BLaER1 treated with 17β-estradiol and CSF1 and Interleukin-3, amounts not matched to agents 10 nM and 100 nM (cell line): ENCODE measurements around the gene EXOC1.

Experiments
- H3K27ac ChIP-seq, 11 experiments: shearing (Covaris generic); formaldehyde crosslinking; 2 replicates each; pipeline ENCODE4 v1.8.1; 2022
- H3K27me3 ChIP-seq, 11 experiments: shearing (Covaris generic); formaldehyde crosslinking; 2 replicates each; pipeline ENCODE4 v1.8.1; 2022
- H3K36me3 ChIP-seq, 11 experiments: shearing (Covaris generic); formaldehyde crosslinking; 2 replicates each; pipeline ENCODE4 v1.8.1; 2022
- H3K4me1 ChIP-seq, 10 experiments: shearing (Covaris generic); formaldehyde crosslinking; 2 replicates each; pipeline ENCODE4 v1.8.1; 2022
- H3K4me2 ChIP-seq, 11 experiments: shearing (Covaris generic); formaldehyde crosslinking; 2 replicates each; pipeline ENCODE4 v1.8.1; 2022
- H3K4me3 ChIP-seq, 10 experiments: shearing (Covaris generic); formaldehyde crosslinking; 2 replicates each; pipeline ENCODE4 v1.8.1; 2022
- H3K9ac ChIP-seq, 11 experiments: shearing (Covaris generic); formaldehyde crosslinking; 2 replicates each; pipeline ENCODE4 v1.8.1; 2022
- H3K9me3 ChIP-seq, 11 experiments: shearing (Covaris generic); formaldehyde crosslinking; replicated peaks in 1 of 11; 2 replicates each; pipeline ENCODE4 v1.8.1; 2022
- H4K20me1 ChIP-seq, 11 experiments: shearing (Covaris generic); formaldehyde crosslinking; 2 replicates each; pipeline ENCODE4 v1.8.1; 2022
- Cebpa-rat ChIP-seq, 11 experiments: shearing (Covaris generic); IDR thresholded peaks; 2 replicates each; pipeline ENCODE4 v1.8.1; 2022

EXOC1 gene

DNA sequence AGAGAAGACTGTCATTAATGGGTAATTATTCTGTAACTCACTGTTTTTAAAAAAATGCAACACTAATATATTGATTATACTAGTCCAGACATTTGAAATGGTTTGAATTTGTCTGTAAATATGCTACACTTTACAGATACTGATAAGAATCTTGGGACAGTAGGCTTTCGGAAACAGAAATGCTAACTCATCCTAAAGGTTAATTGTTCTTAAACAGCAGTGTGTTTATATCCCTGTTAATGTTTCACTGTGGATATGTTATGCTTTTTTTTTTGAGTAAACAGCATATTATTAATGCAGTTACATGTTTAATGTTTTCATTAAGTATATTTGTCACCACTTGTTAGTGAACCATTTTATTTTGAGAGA is 31.4 kb downstream of the EXOC1 start:
- Histone ChIP-seq H3K9me3 (peaks cover 0 to 6% (median 0%) of the 10 kb centered on the region in 11 experiments; a peak in 2 of 22 replicates), H3K4me1 (peaks cover 0 to 11% (median 2%) of the 10 kb centered on the region in 10 experiments; a peak in 5 of 20 replicates), H3K27me3 (no peaks in the 10 kb centered on the region), H4K20me1 (no peaks in the 10 kb centered on the region), H3K27ac (no peak overlapping the region), H3K36me3 (peaks cover 26 to 91% (median 42%) of the 10 kb centered on the region in 11 experiments), H3K4me3 (no peak overlapping the region), H3K9ac (no peak overlapping the region), H3K4me2 (no peak overlapping the region; a peak in 1 of 22 replicates)
- no peak for TF ChIP-seq Cebpa-rat (IDR thresholded peaks at IDR 0.05)

- no peak overlapping the region for H3K4me2 ChIP-seq
- TF ChIP-seq Cebpa-rat (IDR thresholded peaks at IDR 0.05), result no peak
- H3K4me3 ChIP-seq, result no peak overlapping the region
- H4K20me1 ChIP-seq, result no peaks in the 10 kb centered on the region
- H3K9me3 ChIP-seq, result no peaks in the 10 kb centered on the region
- peaks cover 0 to 11% (median 2%) of the 10 kb centered on the region in 10 experiments; a peak in 5 of 20 replicates for H3K4me1 ChIP-seq
- H3K9ac ChIP-seq, result no peak overlapping the region
- H3K27ac ChIP-seq, result no peak overlapping the region
- H3K36me3 ChIP-seq, result peaks cover 11 to 92% (median 34%) of the 10 kb centered on the region in 11 experiments
- no peaks in the 10 kb centered on the region for H3K27me3 ChIP-seq
Measured at GRCh38 chr4:55887594-55887993, 34.1 kb downstream of the EXOC1 start.

DNA sequence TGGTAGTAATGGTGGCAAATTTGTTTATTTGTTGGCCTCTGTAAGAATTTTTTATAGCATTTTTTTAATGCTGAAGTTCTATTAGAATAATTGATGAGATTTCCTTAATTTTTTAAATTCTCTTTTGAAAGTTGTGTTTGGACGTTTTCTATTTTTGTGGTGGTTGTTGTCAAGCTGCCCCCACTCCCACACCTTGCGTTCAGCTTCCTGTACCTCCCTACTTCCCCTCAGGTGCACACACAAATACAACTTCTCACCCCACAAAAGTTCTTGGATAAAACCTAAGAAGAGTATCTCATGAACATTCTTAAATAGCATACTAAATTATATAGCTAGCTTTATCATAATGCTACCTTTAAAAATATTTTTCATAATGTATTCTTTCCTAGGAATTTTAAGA is 38.7 kb downstream of the EXOC1 start:
- Histone ChIP-seq H3K4me2 (no peak overlapping the region), H3K9me3 (no peaks in the 10 kb centered on the region), H3K27me3 (no peaks in the 10 kb centered on the region), H4K20me1 (no peaks in the 10 kb centered on the region), H3K36me3 (peaks cover 34 to 96% (median 70%) of the 10 kb centered on the region in 11 experiments), H3K9ac (no peak overlapping the region), H3K27ac (no peak overlapping the region), H3K4me3 (no peak overlapping the region), H3K4me1 (peaks cover 0 to 6% (median 0%) of the 10 kb centered on the region in 10 experiments; a peak in 1 of 20 replicates)
- no peak for TF ChIP-seq Cebpa-rat (IDR thresholded peaks at IDR 0.05)

DNA sequence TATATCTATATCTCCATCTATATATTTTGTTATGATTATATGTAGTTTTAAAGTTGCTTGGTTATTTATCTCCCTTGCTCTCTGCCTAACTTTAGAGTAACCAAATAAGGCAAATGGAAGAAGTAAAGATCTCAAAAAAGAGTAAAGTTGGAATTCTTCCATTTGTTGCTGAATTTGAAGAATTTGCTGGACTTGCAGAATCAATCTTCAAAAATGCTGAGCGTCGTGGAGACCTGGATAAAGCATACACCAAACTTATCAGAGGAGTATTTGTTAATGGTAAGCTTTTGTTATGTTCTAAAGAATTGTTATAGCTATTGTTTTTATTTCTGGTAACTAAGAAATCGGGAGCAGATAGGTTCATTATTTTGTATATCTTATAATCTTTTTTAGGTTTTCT is 43.2 kb downstream of the EXOC1 start:
- no peaks in the 10 kb centered on the region for H3K27me3 ChIP-seq
- no peaks in the 10 kb centered on the region for H4K20me1 ChIP-seq
- H3K27ac ChIP-seq, result no peak overlapping the region
- H3K4me1 ChIP-seq, result peaks cover 0 to 6% (median 0%) of the 10 kb centered on the region in 10 experiments; a peak in 1 of 20 replicates
- no peaks in the 10 kb centered on the region for H3K9me3 ChIP-seq
- no peak overlapping the region for H3K4me3 ChIP-seq
- H3K36me3 ChIP-seq, result peaks cover 54 to 99% (median 81%) of the 10 kb centered on the region in 11 experiments
- TF ChIP-seq Cebpa-rat (IDR thresholded peaks at IDR 0.05), result no peak
- H3K9ac ChIP-seq, result no peak overlapping the region
- no peak overlapping the region for H3K4me2 ChIP-seq

GRCh38 chr4:55902677-55903076 is 49.2 kb downstream of the EXOC1 start:
- H4K20me1 ChIP-seq, result no peaks in the 10 kb centered on the region
- no peak overlapping the region for H3K27ac ChIP-seq
- TF ChIP-seq Cebpa-rat (IDR thresholded peaks at IDR 0.05), result no peak
- H3K9ac ChIP-seq, result no peak overlapping the region
- peaks cover 0 to 18% (median 0%) of the 10 kb centered on the region in 10 experiments; a peak in 2 of 20 replicates for H3K4me1 ChIP-seq
- H3K27me3 ChIP-seq, result no peaks in the 10 kb centered on the region
- no peak overlapping the region for H3K4me3 ChIP-seq
- H3K9me3 ChIP-seq, result peaks cover 0 to 12% (median 0%) of the 10 kb centered on the region in 11 experiments; a peak in 6 of 22 replicates
- no peak overlapping the region for H3K4me2 ChIP-seq
- peaks cover 50 to 91% (median 75%) of the 10 kb centered on the region in 11 experiments for H3K36me3 ChIP-seq

GRCh38 chr4:55903577-55903976 is 50.1 kb downstream of the EXOC1 start:
- Histone ChIP-seq H3K9ac (no peak overlapping the region), H3K4me3 (no peak overlapping the region), H3K27ac (no peak overlapping the region), H3K4me2 (no peak overlapping the region), H3K27me3 (no peaks in the 10 kb centered on the region), H3K9me3 (peaks cover 0 to 12% (median 0%) of the 10 kb centered on the region in 11 experiments; a peak in 6 of 22 replicates), H3K4me1 (peaks cover 0 to 18% (median 0%) of the 10 kb centered on the region in 10 experiments; a peak in 2 of 20 replicates), H4K20me1 (no peaks in the 10 kb centered on the region), H3K36me3 (peaks cover 46 to 83% (median 66%) of the 10 kb centered on the region in 11 experiments)
- no peak for TF ChIP-seq Cebpa-rat (IDR thresholded peaks at IDR 0.05)

DNA sequence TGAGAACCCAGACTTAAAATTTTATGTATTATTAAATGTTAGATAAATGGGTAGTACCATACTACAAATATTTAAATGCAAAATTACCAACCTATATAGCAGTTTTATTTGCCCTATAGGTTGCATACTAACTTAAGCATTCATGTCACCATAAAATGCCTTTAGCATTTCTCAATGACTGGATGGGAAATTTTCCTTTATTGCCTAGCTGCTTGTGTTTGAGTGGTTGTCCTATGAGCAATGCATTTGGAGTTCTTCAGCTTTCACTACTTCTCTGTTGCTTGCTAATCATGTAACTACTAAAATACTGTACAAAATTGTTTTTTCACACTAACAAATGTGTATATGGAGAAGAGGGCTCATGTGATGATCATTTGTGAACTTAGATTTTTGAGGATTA is 51.1 kb downstream of the EXOC1 start:
- Histone ChIP-seq H3K9ac (no peak overlapping the region), H3K27me3 (no peaks in the 10 kb centered on the region)
- no peak for TF ChIP-seq Cebpa-rat (IDR thresholded peaks at IDR 0.05)

GRCh38 chr4:55906323-55906722 is 52.9 kb downstream of the EXOC1 start:
- Histone ChIP-seq H3K4me1 (peaks cover 0 to 24% (median 0%) of the 10 kb centered on the region in 10 experiments; a peak in 2 of 20 replicates), H3K27me3 (no peaks in the 10 kb centered on the region), H3K36me3 (peaks cover 31 to 56% (median 49%) of the 10 kb centered on the region in 11 experiments), H3K4me2 (no peak overlapping the region), H3K27ac (no peak overlapping the region), H3K9ac (no peak overlapping the region), H4K20me1 (no peaks in the 10 kb centered on the region), H3K9me3 (peaks cover 0 to 12% (median 0%) of the 10 kb centered on the region in 11 experiments; a peak in 6 of 22 replicates), H3K4me3 (no peak overlapping the region)
- no peak for TF ChIP-seq Cebpa-rat (IDR thresholded peaks at IDR 0.05)

More for the DNA sequence above, 51.1 kb downstream of the EXOC1 start:
- Histone ChIP-seq H3K4me2 (no peak overlapping the region), H3K4me3 (no peak overlapping the region), H3K4me1 (peaks cover 0 to 18% (median 0%) of the 10 kb centered on the region in 10 experiments; a peak in 2 of 20 replicates), H3K9me3 (peaks cover 0 to 12% (median 0%) of the 10 kb centered on the region in 11 experiments; a peak in 6 of 22 replicates), H4K20me1 (no peaks in the 10 kb centered on the region), H3K36me3 (peaks cover 44 to 73% (median 63%) of the 10 kb centered on the region in 11 experiments), H3K27ac (no peak overlapping the region)

DNA sequence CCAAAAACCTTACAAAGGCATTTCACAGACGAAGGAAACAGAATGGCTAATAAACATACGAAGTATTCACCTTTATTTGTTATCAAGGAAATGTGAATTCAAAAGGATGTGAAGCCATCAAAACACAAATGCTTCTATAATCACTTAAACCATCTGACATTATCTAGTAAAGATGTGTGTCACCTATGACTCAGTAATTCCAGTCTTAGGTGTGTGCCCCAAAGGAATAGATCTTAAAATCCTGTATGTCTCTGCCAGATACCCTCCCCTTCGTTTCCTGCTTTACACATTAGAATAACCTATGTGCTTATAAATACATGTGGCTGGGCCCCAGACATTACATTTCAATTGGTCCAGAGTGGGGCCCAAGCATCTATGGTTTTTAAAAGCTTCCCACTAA is 53.5 kb downstream of the EXOC1 start:
- H3K9ac ChIP-seq, result no peak overlapping the region
- peaks cover 0 to 12% (median 0%) of the 10 kb centered on the region in 11 experiments; a peak in 6 of 22 replicates for H3K9me3 ChIP-seq
- no peak overlapping the region for H3K4me2 ChIP-seq
- H4K20me1 ChIP-seq, result no peaks in the 10 kb centered on the region
- no peak overlapping the region for H3K4me3 ChIP-seq
- peaks cover 0 to 24% (median 0%) of the 10 kb centered on the region in 10 experiments; a peak in 2 of 20 replicates for H3K4me1 ChIP-seq
- no peak for TF ChIP-seq Cebpa-rat (IDR thresholded peaks at IDR 0.05)
- H3K36me3 ChIP-seq, result peaks cover 31 to 52% (median 44%) of the 10 kb centered on the region in 11 experiments
- H3K27ac ChIP-seq, result no peak overlapping the region
- no peaks in the 10 kb centered on the region for H3K27me3 ChIP-seq

DNA sequence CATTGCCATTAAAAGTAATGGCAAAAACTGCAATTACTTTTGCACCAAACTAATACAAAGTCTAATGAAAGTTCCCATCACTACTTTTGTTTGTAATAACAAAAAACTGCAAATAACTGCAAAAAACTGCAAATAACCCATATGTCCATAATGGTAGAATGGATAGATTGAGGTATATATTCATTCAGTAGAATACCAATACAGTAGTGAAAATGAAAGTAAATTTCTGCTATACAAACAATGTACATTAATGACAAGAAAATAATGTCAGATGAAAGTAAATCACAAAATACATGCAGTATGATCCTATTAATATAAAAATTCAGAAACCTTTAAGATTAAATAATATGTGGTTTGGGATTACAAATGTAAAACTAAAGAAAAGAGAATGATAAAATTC is 54.0 kb downstream of the EXOC1 start:
- H3K27ac ChIP-seq, result no peak overlapping the region
- H4K20me1 ChIP-seq, result no peaks in the 10 kb centered on the region
- H3K36me3 ChIP-seq, result peaks cover 27 to 47% (median 39%) of the 10 kb centered on the region in 11 experiments
- H3K4me3 ChIP-seq, result no peak overlapping the region
- no peaks in the 10 kb centered on the region for H3K27me3 ChIP-seq
- H3K4me2 ChIP-seq, result no peak overlapping the region
- TF ChIP-seq Cebpa-rat (IDR thresholded peaks at IDR 0.05), result no peak
- H3K9ac ChIP-seq, result no peak overlapping the region
- H3K9me3 ChIP-seq, result peaks cover 0 to 12% (median 0%) of the 10 kb centered on the region in 11 experiments; a peak in 6 of 22 replicates
- peaks cover 0 to 24% (median 0%) of the 10 kb centered on the region in 10 experiments; a peak in 2 of 20 replicates for H3K4me1 ChIP-seq
